Measurements from ENCODE around the gene STRIP2.

- TF ChIP-seq CTCF (IDR thresholded peaks at IDR 0.05; ENCODE audit: low read depth, low read length, poor library complexity, severe bottlenecking) (peak; percentile 24), EZH2phosphoT487 (IDR thresholded peaks at IDR 0.05; ENCODE audit: borderline replicate concordance, low read length) (no peak)
Measured at GRCh38 chr7:129389829-129390228, 44.4 kb upstream of the STRIP2 start.
